HEK293 (cell line): ENCODE measurements around the gene MYLK4.

Experiments
- CTCF ChIA-PET: fragments of 350-600 bp; formaldehyde crosslinking; extraction: SDS; loops from one replicate; lab custom pipeline; 2021; ENCODE audit warnings: antibody characterized with exemption; lab: Yijun Ruan, JAX
- POLR2A ChIA-PET: fragments of 300-600 bp; formaldehyde crosslinking; extraction: SDS; loops from one replicate; lab custom pipeline; 2020; ENCODE audit warnings: antibody characterized with exemption, inconsistent platforms; lab: Yijun Ruan, JAX
- H3K27ac ChIP-seq: fragments of 200-500 bp; sonication (Bioruptor generic); 2 replicates; pipeline ENCODE4 v1.5.1; 2014; ENCODE audit warnings: low read depth, low read length, control low read depth, inconsistent platforms; ENCODE audit errors: extremely low read depth
- H3K36me3 ChIP-seq, 2 experiments: fragments of 200-500 bp in 1 of 2; sonication (Bioruptor generic) in 1 of 2; 1 replicate in 1 of 2; 2 replicates in 1 of 2; pipeline ENCODE4 v1.5.1; 2014 to 2017; ENCODE audit warnings: inconsistent platforms in 2 of 2, low read length in 2 of 2; ENCODE audit not compliant: control insufficient read depth in 2 of 2, insufficient read depth in 1 of 2
- H3K4me1 ChIP-seq: fragments of 200-500 bp; sonication (Bioruptor generic); 2 replicates; pipeline ENCODE4 v1.5.1; 2014; ENCODE audit warnings: mild to moderate bottlenecking, low read length, inconsistent platforms; ENCODE audit not compliant: control insufficient read depth, insufficient read depth
- H3K4me3 ChIP-seq: 2 replicates; pipeline ENCODE4 v1.5.1; 2011; ENCODE audit warnings: low read depth, mild to moderate bottlenecking, control low read depth, low read length, moderate library complexity
- H3K9me3 ChIP-seq: fragments of 200-500 bp; sonication (Bioruptor generic); 2 replicates; pipeline ENCODE4 v1.5.1; 2014; ENCODE audit warnings: low read depth, low read length, inconsistent platforms; ENCODE audit not compliant: control insufficient read depth, insufficient read depth
- HOXA7 ChIP-seq: sonication (generic); formaldehyde crosslinking; IDR thresholded peaks from 2 replicates; pipeline ENCODE4 v1.8.1; 2022; ENCODE audit warnings: missing genetic modification reagents, borderline replicate concordance
- HOXC10 ChIP-seq: sonication (generic); formaldehyde crosslinking; IDR thresholded peaks from 2 replicates; pipeline ENCODE4 v1.8.1; 2023; ENCODE audit warnings: mild to moderate bottlenecking, missing genetic modification reagents
- KLF16 ChIP-seq: fragments of 450-650 bp; formaldehyde crosslinking; IDR thresholded peaks from 2 replicates; pipeline ENCODE4 v1.5.1; 2017; ENCODE audit warnings: missing biosample characterization, missing genetic modification characterization
- KLF9 ChIP-seq: fragments of 450-650 bp; formaldehyde crosslinking; IDR thresholded peaks from 2 replicates; pipeline ENCODE4 v1.5.1; 2016; ENCODE audit warnings: missing biosample characterization, missing genetic modification characterization, low read depth
- SP2 ChIP-seq: fragments of 450-650 bp; formaldehyde crosslinking; IDR thresholded peaks from 2 replicates; pipeline ENCODE4 v1.5.1; 2016; ENCODE audit warnings: missing biosample characterization, missing genetic modification characterization
- YY2 ChIP-seq: fragments of 450-650 bp; formaldehyde crosslinking; IDR thresholded peaks from 2 replicates; pipeline ENCODE4 v1.5.1; 2016; ENCODE audit warnings: missing biosample characterization, missing genetic modification characterization
- ZBTB44 ChIP-seq: fragments of 450-650 bp; IDR thresholded peaks from 2 replicates; pipeline ENCODE4 v1.5.1; 2018; ENCODE audit warnings: missing biosample characterization, mild to moderate bottlenecking, missing genetic modification characterization
- ZNF184 ChIP-seq: fragments of 450-650 bp; IDR thresholded peaks from 2 replicates; pipeline ENCODE4 v1.5.1; 2018; ENCODE audit warnings: missing biosample characterization, mild to moderate bottlenecking, missing genetic modification characterization
- ZNF202 ChIP-seq: fragments of 450-650 bp; formaldehyde crosslinking; IDR thresholded peaks from 2 replicates; pipeline ENCODE4 v1.5.1; 2016; ENCODE audit warnings: missing biosample characterization, missing genetic modification characterization, borderline replicate concordance
- ZNF292 ChIP-seq: fragments of 450-650 bp; formaldehyde crosslinking; IDR thresholded peaks from 2 replicates; pipeline ENCODE4 v1.5.1; 2016; ENCODE audit warnings: low read depth, missing biosample characterization, missing genetic modification characterization, borderline replicate concordance
- ZNF335 ChIP-seq: fragments of 450-650 bp; formaldehyde crosslinking; conservative IDR thresholded peaks from 2 replicates; pipeline ENCODE4 v1.5.1; 2016; ENCODE audit warnings: missing biosample characterization, missing genetic modification characterization
- ZNF394 ChIP-seq: fragments of 450-650 bp; formaldehyde crosslinking; IDR thresholded peaks from 2 replicates; pipeline ENCODE4 v1.5.1; 2016; ENCODE audit warnings: missing biosample characterization, missing genetic modification characterization, mild to moderate bottlenecking, moderate library complexity, borderline replicate concordance
- ZNF561 ChIP-seq: fragments of 450-650 bp; IDR thresholded peaks from 2 replicates; pipeline ENCODE4 v1.5.1; 2018; ENCODE audit warnings: missing biosample characterization, missing genetic modification characterization, borderline replicate concordance
- ZNF623 ChIP-seq: fragments of 450-650 bp; formaldehyde crosslinking; IDR thresholded peaks from 2 replicates; pipeline ENCODE4 v1.5.1; 2016; ENCODE audit warnings: missing biosample characterization, missing genetic modification characterization
- ZNF664 ChIP-seq: fragments of 450-650 bp; formaldehyde crosslinking; IDR thresholded peaks from 2 replicates; pipeline ENCODE4 v1.5.1; 2016; ENCODE audit warnings: missing biosample characterization, missing genetic modification characterization
- ZSCAN30 ChIP-seq: fragments of 450-650 bp; IDR thresholded peaks from 2 replicates; pipeline ENCODE4 v1.5.1; 2018; ENCODE audit warnings: missing biosample characterization, mild to moderate bottlenecking, missing genetic modification characterization, moderate library complexity
- TF ChIP-seq, protein P1 (sequence below): fragments of 450-650 bp; formaldehyde crosslinking; IDR thresholded peaks from 2 replicates; pipeline ENCODE4 v1.5.1; 2016; ENCODE audit warnings: missing biosample characterization, missing genetic modification characterization
- TF ChIP-seq, protein P2 (sequence below): fragments of 450-650 bp; formaldehyde crosslinking; IDR thresholded peaks from 2 replicates; pipeline ENCODE4 v1.5.1; 2016; ENCODE audit warnings: missing biosample characterization, missing genetic modification characterization
- TF ChIP-seq, protein P3 (sequence below): fragments of 450-650 bp; formaldehyde crosslinking; IDR thresholded peaks from 2 replicates; pipeline ENCODE4 v1.5.1; 2016; ENCODE audit warnings: missing biosample characterization, missing genetic modification characterization
- TF ChIP-seq, protein P4 (sequence below): fragments of 450-650 bp; formaldehyde crosslinking; IDR thresholded peaks from 2 replicates; pipeline ENCODE4 v1.5.1; 2016; ENCODE audit warnings: missing biosample characterization, missing genetic modification characterization
- TF ChIP-seq, protein P5 (sequence below): fragments of 450-650 bp; IDR thresholded peaks from 2 replicates; pipeline ENCODE4 v1.5.1; 2018; ENCODE audit warnings: missing biosample characterization, missing genetic modification characterization

The MYLK4 gene

DNA sequence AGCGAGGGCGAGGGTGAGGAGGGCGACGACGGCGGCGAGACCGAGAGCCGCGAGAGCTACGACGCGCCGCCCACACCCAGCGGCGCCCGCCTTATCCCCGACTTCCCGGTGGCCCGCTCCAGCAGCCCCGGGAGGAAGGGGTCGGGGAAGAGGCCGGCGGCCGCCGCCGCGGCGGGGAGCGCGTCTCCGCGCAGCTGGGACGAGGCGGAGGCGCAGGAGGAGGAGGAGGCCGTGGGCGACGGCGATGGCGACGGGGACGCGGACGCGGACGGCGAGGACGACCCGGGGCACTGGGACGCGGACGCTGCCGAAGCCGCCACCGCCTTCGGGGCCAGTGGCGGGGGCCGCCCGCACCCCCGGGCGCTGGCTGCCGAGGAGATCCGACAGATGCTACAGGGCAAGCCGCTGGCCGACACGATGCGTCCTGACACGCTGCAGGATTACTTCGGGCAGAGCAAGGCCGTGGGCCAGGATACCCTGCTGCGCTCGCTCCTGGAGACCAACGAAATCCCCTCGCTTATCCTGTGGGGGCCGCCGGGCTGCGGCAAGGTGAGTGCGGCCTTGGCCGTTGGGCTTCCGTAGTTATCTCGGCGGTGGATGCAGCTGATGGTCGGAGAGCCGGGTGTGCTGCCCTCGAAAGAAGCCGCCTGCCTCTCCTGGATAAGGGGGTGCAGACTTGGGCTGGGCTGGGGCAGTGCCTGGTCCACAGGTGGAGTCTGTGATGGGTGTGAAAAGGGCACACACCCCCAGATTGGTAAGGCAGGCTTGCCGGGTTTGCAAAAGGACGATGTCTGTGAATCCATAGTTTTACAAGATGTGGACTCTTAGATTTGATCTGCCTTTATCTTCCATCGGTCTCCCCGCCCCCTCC is 15.4 kb upstream of the MYLK4 start (continued):
- no peak for TF ChIP-seq HOXA7 (CRISPR knock-in tag)
- TF ChIP-seq ZNF394 (tag by site-specific recombination), result no peak
- TF ChIP-seq KLF9, result peak; percentile 32; the same call in 1 of the 2 replicates
- TF ChIP-seq, protein P1, sequence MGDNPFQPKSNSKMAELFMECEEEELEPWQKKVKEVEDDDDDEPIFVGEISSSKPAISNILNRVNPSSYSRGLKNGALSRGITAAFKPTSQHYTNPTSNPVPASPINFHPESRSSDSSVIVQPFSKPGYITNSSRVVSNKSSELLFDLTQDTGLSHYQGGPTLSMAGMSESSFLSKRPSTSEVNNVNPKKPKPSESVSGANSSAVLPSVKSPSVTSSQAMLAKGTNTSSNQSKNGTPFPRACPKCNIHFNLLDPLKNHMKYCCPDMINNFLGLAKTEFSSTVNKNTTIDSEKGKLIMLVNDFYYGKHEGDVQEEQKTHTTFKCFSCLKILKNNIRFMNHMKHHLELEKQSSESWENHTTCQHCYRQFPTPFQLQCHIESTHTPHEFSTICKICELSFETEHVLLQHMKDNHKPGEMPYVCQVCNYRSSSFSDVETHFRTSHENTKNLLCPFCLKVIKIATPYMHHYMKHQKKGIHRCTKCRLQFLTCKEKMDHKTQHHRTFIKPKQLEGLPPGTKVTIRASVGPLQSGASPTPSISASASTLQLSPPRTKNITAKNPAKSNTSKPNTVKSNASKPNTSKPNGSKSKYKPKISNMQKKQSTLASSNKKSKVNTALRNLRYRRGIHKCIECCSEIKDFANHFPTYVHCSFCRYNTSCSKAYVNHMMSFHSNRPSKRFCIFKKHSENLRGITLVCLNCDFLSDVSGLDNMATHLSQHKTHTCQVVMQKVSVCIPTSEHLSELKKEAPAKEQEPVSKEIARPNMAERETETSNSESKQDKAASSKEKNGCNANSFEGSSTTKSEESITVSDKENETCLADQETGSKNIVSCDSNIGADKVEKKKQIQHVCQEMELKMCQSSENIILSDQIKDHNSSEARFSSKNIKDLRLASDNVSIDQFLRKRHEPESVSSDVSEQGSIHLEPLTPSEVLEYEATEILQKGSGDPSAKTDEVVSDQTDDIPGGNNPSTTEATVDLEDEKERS (tag by site-specific recombination), result no peak
- TF ChIP-seq ZNF202 (tag by site-specific recombination), result no peak
- no peak for TF ChIP-seq ZNF623 (tag by site-specific recombination)
- no peak for TF ChIP-seq KLF16 (tag by site-specific recombination)
- no peak for TF ChIP-seq YY2 (tag by site-specific recombination)
- no peak for TF ChIP-seq ZNF184 (tag by site-specific recombination)
- TF ChIP-seq, protein P2, sequence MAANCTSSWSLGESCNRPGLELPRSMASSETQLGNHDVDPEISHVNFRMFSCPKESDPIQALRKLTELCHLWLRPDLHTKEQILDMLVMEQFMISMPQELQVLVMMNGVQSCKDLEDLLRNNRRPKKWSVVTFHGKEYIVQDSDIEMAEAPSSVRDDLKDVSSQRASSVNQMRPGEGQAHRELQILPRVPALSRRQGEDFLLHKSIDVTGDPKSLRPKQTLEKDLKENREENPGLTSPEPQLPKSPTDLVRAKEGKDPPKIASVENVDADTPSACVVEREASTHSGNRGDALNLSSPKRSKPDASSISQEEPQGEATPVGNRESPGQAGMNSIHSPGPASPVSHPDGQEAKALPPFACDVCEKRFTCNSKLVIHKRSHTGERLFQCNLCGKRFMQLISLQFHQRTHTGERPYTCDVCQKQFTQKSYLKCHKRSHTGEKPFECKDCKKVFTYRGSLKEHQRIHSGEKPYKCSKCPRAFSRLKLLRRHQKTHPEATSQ, result no peak
- TF ChIP-seq, protein P3, sequence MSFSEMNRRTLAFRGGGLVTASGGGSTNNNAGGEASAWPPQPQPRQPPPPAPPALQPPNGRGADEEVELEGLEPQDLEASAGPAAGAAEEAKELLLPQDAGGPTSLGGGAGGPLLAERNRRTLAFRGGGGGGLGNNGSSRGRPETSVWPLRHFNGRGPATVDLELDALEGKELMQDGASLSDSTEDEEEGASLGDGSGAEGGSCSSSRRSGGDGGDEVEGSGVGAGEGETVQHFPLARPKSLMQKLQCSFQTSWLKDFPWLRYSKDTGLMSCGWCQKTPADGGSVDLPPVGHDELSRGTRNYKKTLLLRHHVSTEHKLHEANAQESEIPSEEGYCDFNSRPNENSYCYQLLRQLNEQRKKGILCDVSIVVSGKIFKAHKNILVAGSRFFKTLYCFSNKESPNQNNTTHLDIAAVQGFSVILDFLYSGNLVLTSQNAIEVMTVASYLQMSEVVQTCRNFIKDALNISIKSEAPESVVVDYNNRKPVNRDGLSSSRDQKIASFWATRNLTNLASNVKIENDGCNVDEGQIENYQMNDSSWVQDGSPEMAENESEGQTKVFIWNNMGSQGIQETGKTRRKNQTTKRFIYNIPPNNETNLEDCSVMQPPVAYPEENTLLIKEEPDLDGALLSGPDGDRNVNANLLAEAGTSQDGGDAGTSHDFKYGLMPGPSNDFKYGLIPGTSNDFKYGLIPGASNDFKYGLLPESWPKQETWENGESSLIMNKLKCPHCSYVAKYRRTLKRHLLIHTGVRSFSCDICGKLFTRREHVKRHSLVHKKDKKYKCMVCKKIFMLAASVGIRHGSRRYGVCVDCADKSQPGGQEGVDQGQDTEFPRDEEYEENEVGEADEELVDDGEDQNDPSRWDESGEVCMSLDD (tag by site-specific recombination), result no peak

DNA sequence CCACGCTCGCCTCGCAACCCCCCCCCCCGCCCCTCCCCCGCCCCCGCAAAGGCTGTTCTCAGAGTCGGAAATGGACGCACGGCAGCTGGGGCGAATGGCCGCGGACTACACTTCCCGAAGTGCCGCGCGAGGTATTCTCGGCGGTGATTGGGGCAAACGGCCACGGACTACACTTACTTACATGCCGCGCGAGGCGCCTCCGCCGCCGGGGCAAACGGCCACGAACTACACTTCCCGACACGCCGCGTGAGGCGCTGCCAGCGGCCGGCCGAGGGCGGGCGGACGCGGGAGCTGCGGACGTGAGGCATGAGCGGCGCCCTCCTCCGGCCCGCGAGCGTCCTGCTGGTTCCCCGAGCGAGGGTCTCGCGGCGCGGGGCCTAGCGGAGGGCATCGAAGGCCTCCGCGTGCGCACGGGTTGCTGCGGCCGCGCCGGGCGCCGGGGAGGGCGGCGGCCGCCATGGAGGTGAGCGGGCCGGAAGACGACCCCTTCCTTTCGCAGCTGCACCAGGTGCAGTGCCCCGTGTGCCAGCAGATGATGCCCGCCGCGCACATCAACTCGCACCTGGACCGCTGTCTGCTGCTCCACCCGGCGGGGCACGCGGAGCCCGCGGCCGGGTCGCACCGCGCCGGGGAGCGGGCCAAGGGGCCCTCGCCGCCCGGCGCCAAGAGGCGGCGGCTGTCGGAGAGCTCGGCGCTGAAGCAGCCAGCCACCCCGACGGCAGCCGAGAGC is 14.6 kb upstream of the MYLK4 start, which contains the start of gene WRNIP1:
TSS of gene WRNIP1 (plus strand) at position 228 of the 730 bp plus-strand sequence. CDS start at position 458, 230 bp downstream.
- Histone ChIP-seq H3K27ac (peak within 1 kb of the TSS; percentile 92), H3K9me3 (no peaks in the 10 kb centered on the region), H3K4me3 (peak within 1 kb of the TSS; percentile 91), H3K36me3 (peaks cover 0 to 6% of the 10 kb centered on the region in 2 experiments; a peak in 1 of 3 replicates), H3K4me1 (peaks cover 21% of the 10 kb centered on the region)
- CTCF ChIA-PET, result interaction anchor here (0.6 to 2.1 kb wide), 7 partner anchors 12 to 179 kb away, joined by 3 to 8 read pairs (median 3); partner anchors contain the start of gene MYLK4
- POLR2A ChIA-PET, result interaction anchor here (0.6 to 1.6 kb wide), 14 partner anchors 14 to 1154 kb away, joined by 3 to 6 read pairs (median 4); partner anchors contain the start of genes NQO2, RIPK1 and SERPINB1
- TF ChIP-seq, protein P4, sequence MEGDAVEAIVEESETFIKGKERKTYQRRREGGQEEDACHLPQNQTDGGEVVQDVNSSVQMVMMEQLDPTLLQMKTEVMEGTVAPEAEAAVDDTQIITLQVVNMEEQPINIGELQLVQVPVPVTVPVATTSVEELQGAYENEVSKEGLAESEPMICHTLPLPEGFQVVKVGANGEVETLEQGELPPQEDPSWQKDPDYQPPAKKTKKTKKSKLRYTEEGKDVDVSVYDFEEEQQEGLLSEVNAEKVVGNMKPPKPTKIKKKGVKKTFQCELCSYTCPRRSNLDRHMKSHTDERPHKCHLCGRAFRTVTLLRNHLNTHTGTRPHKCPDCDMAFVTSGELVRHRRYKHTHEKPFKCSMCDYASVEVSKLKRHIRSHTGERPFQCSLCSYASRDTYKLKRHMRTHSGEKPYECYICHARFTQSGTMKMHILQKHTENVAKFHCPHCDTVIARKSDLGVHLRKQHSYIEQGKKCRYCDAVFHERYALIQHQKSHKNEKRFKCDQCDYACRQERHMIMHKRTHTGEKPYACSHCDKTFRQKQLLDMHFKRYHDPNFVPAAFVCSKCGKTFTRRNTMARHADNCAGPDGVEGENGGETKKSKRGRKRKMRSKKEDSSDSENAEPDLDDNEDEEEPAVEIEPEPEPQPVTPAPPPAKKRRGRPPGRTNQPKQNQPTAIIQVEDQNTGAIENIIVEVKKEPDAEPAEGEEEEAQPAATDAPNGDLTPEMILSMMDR (tag by site-specific recombination), result peak; percentile 84
- TF ChIP-seq ZNF561 (tag by site-specific recombination) (peak; percentile 65; the same call in 1 of the 2 replicates), HOXC10 (CRISPR knock-in tag) (peak; percentile 18; the same call in 1 of the 2 replicates), ZNF335 (tag by site-specific recombination) (peak; percentile 78), ZSCAN30 (tag by site-specific recombination) (peak; percentile 90), ZNF292 (no peak), SP2 (tag by site-specific recombination) (peak; percentile 72), ZBTB44 (tag by site-specific recombination) (peak; percentile 21; the same call in 1 of the 2 replicates), ZNF664 (tag by site-specific recombination) (no peak)
- TF ChIP-seq, protein P5, sequence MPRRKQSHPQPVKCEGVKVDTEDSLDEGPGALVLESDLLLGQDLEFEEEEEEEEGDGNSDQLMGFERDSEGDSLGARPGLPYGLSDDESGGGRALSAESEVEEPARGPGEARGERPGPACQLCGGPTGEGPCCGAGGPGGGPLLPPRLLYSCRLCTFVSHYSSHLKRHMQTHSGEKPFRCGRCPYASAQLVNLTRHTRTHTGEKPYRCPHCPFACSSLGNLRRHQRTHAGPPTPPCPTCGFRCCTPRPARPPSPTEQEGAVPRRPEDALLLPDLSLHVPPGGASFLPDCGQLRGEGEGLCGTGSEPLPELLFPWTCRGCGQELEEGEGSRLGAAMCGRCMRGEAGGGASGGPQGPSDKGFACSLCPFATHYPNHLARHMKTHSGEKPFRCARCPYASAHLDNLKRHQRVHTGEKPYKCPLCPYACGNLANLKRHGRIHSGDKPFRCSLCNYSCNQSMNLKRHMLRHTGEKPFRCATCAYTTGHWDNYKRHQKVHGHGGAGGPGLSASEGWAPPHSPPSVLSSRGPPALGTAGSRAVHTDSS (tag by site-specific recombination), result peak; percentile 30; the same call in 1 of the 2 replicates
